ENCODE results near the gene QKI. TPM values are rescaled to one million over a fixed set of nuclear protein-coding genes. Genes with fewer than 3 reads are reported as not detected.

The QKI gene
- polyA plus RNA-seq, 1 experiment = 143 TPM

DNA sequence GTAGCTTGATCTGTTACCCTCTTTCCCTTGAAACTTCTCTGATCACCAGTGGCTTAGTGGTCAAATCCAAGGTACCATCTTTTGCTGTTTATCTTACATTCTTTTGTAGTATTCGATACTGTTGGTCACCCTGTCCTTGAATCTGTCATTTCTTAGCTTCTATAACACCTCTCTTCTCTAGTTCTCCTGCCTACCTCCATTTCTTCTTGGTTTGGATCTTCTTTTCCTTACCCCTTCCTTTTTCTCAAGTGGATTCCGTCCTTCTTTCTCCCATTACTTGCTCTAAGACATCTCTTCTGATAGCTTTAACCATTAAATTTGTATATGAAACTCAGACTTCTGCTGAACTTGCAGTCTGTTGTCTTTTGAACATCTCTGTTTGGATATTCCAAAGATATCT is 39.9 kb downstream of the QKI start:
- H3K4me3 ChIP-seq (ENCODE audit: low read depth, low read length) = no peak overlapping the region
- ChIA-PET POLR2A (no interaction called here), CTCF (no interaction called here)
- TF ChIP-seq, protein P1, sequence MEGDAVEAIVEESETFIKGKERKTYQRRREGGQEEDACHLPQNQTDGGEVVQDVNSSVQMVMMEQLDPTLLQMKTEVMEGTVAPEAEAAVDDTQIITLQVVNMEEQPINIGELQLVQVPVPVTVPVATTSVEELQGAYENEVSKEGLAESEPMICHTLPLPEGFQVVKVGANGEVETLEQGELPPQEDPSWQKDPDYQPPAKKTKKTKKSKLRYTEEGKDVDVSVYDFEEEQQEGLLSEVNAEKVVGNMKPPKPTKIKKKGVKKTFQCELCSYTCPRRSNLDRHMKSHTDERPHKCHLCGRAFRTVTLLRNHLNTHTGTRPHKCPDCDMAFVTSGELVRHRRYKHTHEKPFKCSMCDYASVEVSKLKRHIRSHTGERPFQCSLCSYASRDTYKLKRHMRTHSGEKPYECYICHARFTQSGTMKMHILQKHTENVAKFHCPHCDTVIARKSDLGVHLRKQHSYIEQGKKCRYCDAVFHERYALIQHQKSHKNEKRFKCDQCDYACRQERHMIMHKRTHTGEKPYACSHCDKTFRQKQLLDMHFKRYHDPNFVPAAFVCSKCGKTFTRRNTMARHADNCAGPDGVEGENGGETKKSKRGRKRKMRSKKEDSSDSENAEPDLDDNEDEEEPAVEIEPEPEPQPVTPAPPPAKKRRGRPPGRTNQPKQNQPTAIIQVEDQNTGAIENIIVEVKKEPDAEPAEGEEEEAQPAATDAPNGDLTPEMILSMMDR (IDR thresholded peaks at IDR 0.05; ENCODE audit: insufficient read depth, low read depth, low read length) = no peak
- no peak for DNase-seq (ENCODE audit: low read depth)
- no peaks in the 10 kb centered on the region for H3K27me3 ChIP-seq (ENCODE audit: control insufficient read depth, insufficient read depth, low read length)
- 0 out of 2 replicates have a peak, but pooled peaks cover 1% of the 10 kb centered on the region for H3K36me3 ChIP-seq (ENCODE audit: control insufficient read depth, insufficient read depth, low read length)

DNA sequence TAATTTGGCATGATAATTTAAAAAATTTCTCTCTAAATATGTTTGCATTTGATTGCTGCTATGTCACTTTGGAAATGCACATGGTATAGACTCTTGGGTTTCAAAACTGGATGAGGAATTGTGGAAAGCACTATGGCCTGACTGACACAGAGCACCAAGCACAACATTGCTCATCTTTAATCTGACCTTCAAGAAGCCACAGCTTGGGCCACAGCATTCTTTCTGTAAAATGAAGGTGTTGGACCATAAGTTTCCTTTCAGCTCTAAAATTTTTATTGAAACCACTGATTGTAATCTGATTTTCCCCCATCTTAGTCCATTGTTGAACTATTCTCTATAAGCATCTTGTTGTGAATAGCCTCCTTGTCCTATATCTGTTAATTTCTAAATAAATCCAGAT is 41.0 kb downstream of the QKI start:
- TF ChIP-seq, protein P1 (IDR thresholded peaks at IDR 0.05; ENCODE audit: insufficient read depth, low read depth, low read length) = no peak
- ChIA-PET CTCF (no interaction called here), POLR2A (no interaction called here)
- Histone ChIP-seq H3K27me3 (ENCODE audit: control insufficient read depth, insufficient read depth, low read length) (no peaks in the 10 kb centered on the region), H3K36me3 (ENCODE audit: control insufficient read depth, insufficient read depth, low read length) (0 out of 2 replicates have a peak, but pooled peaks cover 1% of the 10 kb centered on the region), H3K4me3 (ENCODE audit: low read depth, low read length) (no peak overlapping the region)
- DNase-seq (ENCODE audit: low read depth) = no peak

DNA sequence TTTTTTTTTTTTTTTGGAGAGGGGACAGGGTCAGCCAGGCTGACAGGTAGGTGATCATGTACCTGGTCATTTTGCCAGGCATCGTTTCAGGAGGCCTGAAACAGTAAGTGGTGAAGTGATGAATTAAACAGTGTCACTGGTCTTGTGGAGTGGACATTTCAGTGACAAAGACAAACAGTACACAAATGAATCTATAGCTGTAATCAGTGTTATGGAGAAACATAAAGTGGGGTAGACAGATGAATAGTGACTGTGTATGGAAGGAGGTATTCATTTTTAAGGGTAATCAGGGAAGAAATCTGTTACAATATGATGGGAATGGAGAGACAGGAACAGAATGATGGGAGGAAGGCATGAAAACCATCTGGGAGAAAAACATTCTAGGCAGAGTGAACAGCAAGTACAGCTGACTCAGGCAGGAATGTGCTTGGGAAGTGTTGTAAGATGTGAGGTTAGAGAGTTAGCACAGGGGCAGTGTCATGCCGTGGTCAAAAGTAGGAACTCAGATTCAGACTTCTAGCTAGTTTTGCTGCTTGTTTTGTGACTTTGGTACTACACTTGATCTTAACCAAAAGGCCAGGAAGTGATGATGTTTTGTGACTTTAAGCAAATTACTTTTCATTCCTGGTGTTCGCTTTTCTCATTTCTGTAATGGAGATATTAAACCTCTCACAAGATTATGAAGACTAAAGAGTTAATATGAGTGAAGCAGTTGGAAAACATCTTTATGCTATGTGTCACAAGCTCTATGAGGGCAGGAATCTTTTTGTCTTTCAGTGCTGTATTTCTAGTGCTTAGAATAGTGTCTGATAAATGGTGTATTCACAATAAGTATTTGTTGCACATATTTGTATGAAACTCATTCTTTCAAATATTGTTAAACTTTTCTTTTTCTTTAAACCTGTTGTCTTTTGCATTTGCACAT is 43.4 kb downstream of the QKI start:
- Histone ChIP-seq H3K36me3 (ENCODE audit: control insufficient read depth, insufficient read depth, low read length) (0 out of 2 replicates have a peak, but pooled peaks cover 1% of the 10 kb centered on the region), H3K4me3 (ENCODE audit: low read depth, low read length) (no peak overlapping the region), H3K27me3 (ENCODE audit: control insufficient read depth, insufficient read depth, low read length) (no peaks in the 10 kb centered on the region)
- peak; percentile 67 for DNase-seq (ENCODE audit: low read depth)
- TF ChIP-seq, protein P1 (IDR thresholded peaks at IDR 0.05; ENCODE audit: insufficient read depth, low read depth, low read length) = no peak
- ChIA-PET CTCF (interaction anchor here (0.8 kb wide), 1 partner anchor 32 kb away, joined by 3 read pairs; no protein-coding TSS in a partner anchor), POLR2A (interaction anchor here (0.6 kb wide), 1 partner anchor 101 kb away, joined by 11 read pairs; no protein-coding TSS in a partner anchor)

DNA sequence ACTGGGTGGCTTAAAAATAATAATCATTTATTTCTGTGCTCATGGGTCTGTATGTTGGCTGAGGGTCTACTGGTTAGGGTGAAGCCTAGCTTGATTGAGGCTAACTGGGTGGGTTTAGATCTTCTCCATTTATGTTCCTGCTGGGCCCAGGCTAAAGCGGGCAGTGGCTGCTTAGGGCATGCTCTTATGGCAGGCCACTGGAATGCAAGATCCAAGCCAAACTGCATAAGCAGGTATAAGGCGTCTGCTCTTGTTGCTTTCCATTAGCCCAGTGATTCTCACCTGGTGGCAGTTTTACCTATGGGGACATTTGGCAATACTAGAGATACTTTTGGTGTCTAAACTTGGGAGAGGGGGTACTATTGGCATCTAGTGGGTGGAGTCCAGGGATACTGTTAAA is 44.5 kb downstream of the QKI start:
- ChIA-PET POLR2A (no interaction called here), CTCF (no interaction called here)
- no peak overlapping the region for H3K4me3 ChIP-seq (ENCODE audit: low read depth, low read length)
- H3K27me3 ChIP-seq (ENCODE audit: control insufficient read depth, insufficient read depth, low read length) = no peaks in the 10 kb centered on the region
- 0 out of 2 replicates have a peak, but pooled peaks cover 1% of the 10 kb centered on the region for H3K36me3 ChIP-seq (ENCODE audit: control insufficient read depth, insufficient read depth, low read length)
- no peak for DNase-seq (ENCODE audit: low read depth)
- TF ChIP-seq, protein P1 (IDR thresholded peaks at IDR 0.05; ENCODE audit: insufficient read depth, low read depth, low read length) = no peak

DNA sequence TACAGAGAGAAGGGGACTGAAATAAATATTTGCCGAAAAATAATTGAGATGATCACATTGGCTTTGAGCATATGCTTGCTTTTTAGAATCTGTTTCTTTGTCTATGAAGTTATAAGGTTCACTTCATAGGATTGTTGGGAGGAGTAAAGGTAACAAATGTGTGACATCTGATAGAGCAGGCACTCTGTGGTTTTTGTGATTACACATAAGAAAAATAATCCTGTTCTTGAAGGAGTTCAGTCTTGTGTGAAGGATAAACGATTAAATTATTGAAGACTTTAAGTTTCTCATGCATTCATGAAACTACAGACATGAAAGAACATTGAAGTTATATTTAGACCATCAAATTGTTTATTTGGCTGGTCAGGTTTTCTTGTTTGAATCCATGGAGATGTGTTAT is 45.0 kb downstream of the QKI start:
- Histone ChIP-seq H3K4me3 (ENCODE audit: low read depth, low read length) (no peak overlapping the region), H3K36me3 (ENCODE audit: control insufficient read depth, insufficient read depth, low read length) (0 out of 2 replicates have a peak, but pooled peaks cover 1% of the 10 kb centered on the region), H3K27me3 (ENCODE audit: control insufficient read depth, insufficient read depth, low read length) (no peaks in the 10 kb centered on the region)
- TF ChIP-seq, protein P1 (IDR thresholded peaks at IDR 0.05; ENCODE audit: insufficient read depth, low read depth, low read length) = no peak
- no peak for DNase-seq (ENCODE audit: low read depth)
- ChIA-PET CTCF (no interaction called here), POLR2A (no interaction called here)

Data from BJ (cell line).